Fibroblast of lung (primary cell): ENCODE results near the gene ZSWIM4. TPM values are rescaled to one million over a fixed set of nuclear protein-coding genes. Genes with fewer than 3 reads are reported as not detected.
"Not testable (repeated sequence)": the region's sequence is repeated elsewhere in the genome, so short reads cannot be mapped to it uniquely, and the experiment has no call there.

Source experiments
- DNase-seq, 2 donors: peaks; one replicate each; pipeline versions ENCODE4 v3.0.0 to v3.0.0-alpha.2; 2010; ENCODE audit warnings: low read depth in 2 of 2
- H2AFZ ChIP-seq: 2 replicates; pipeline ENCODE4 v1.5.1; 2012; ENCODE audit warnings: low read length, control low read depth, inconsistent platforms
- H3K27ac ChIP-seq: 2 replicates; pipeline ENCODE4 v1.5.1; 2011; ENCODE audit warnings: low read length, control low read depth; ENCODE audit not compliant: insufficient read depth
- H3K27me3 ChIP-seq: 2 replicates; pipeline ENCODE4 v1.5.1; 2011; ENCODE audit warnings: mild to moderate bottlenecking, low read length; ENCODE audit not compliant: control insufficient read depth, insufficient read depth
- H3K36me3 ChIP-seq: 2 replicates; pipeline ENCODE4 v1.5.1; 2011; ENCODE audit warnings: low read length; ENCODE audit not compliant: control insufficient read depth, insufficient read depth
- H3K4me1 ChIP-seq: 2 replicates; pipeline ENCODE4 v1.5.1; 2011; ENCODE audit warnings: low read length; ENCODE audit not compliant: control insufficient read depth, insufficient read depth; ENCODE audit errors: extremely low read depth
- H3K4me2 ChIP-seq: 2 replicates; pipeline ENCODE4 v1.5.1; 2011; ENCODE audit warnings: low read length, control low read depth; ENCODE audit not compliant: insufficient read depth; ENCODE audit errors: extremely low read depth
- H3K4me3 ChIP-seq, 4 experiments: fragments of 200-600 bp in 1 of 4; sonication (generic) in 1 of 4; replicated peaks in 1 of 4; 2 replicates each; pipeline ENCODE4 v1.5.1; 2011 to 2016; ENCODE audit warnings: low read length in 4 of 4, low read depth in 3 of 4, mild to moderate bottlenecking in 3 of 4, control low read depth in 2 of 4, inconsistent platforms in 1 of 4, mixed read lengths in 1 of 4; ENCODE audit not compliant: insufficient read depth in 1 of 4; ENCODE audit errors: control extremely low read depth in 1 of 4
- H3K79me2 ChIP-seq: 2 replicates; pipeline ENCODE4 v1.5.1; 2012; ENCODE audit warnings: mild to moderate bottlenecking, low read length, inconsistent platforms; ENCODE audit not compliant: control insufficient read depth, insufficient read depth
- H3K9ac ChIP-seq: 2 replicates; pipeline ENCODE4 v1.5.1; 2011; ENCODE audit warnings: mild to moderate bottlenecking, low read length, control low read depth; ENCODE audit not compliant: insufficient read depth
- H3K9me3 ChIP-seq: 2 replicates; pipeline ENCODE4 v1.5.1; 2012; ENCODE audit warnings: low read depth, low read length; ENCODE audit not compliant: control insufficient read depth, insufficient read depth
- H4K20me1 ChIP-seq: 2 replicates; pipeline ENCODE4 v1.5.1; 2011; ENCODE audit warnings: low read length; ENCODE audit not compliant: control insufficient read depth, insufficient read depth; ENCODE audit errors: extremely low read depth
- CTCF ChIP-seq, 2 donors: IDR thresholded peaks in 1 of 2; conservative IDR thresholded peaks in 1 of 2; 1 replicate in 1 of 2; 2 replicates in 1 of 2; pipeline ENCODE4 v1.5.1; 2011 to 2012; ENCODE audit warnings: low read length in 2 of 2, control low read depth in 1 of 2, inconsistent platforms in 1 of 2, low read depth in 1 of 2, mild to moderate bottlenecking in 1 of 2
- EZH2 ChIP-seq: IDR thresholded peaks from 2 replicates; pipeline ENCODE4 v1.5.1; 2012; ENCODE audit warnings: low read length, control low read depth, mild to moderate bottlenecking; ENCODE audit errors: missing control alignments
- polyA plus RNA-seq, 2 donors: library from polyadenylated mRNA; depleted of rRNA in 1 of 2; stranded (reverse) in 1 of 2; unstranded in 1 of 2; fragments of >200 nt; gene quantifications; 2 replicates each; pipeline ENCODE4 v1.2.1, GENCODE V29; 2011 to 2012; ENCODE audit warnings: missing spikeins in 1 of 2
- total RNA-seq: library from RNA; depleted of rRNA; stranded (reverse); fragments of >200 nt; gene quantifications from 2 replicates; pipeline ENCODE4 v1.2.1, GENCODE V29; 2014

ZSWIM4 gene
- total and polyA plus RNA-seq, 2 donors (not counting 1 experiment from before 2014, with no cell fraction given), result 1.6 to 5.6 TPM

- no peaks in the 10 kb centered on the region for H4K20me1 ChIP-seq
- TF ChIP-seq CTCF (conservative IDR thresholded peaks at IDR 0.05 in 1 of 2, IDR thresholded peaks at IDR 0.05 in 1 of 2; ENCODE audit: low read depth in 1 of 2, low read length in 2 of 2) (peak in 1 of 2 donors; percentile 1), EZH2 (no peak)
- DNase-seq, result peak; percentile 56 to 63
- H2AFZ ChIP-seq, result peak overlapping the region; percentile 0
- no peaks in the 10 kb centered on the region for H3K27me3 ChIP-seq
- peak overlapping the region; percentile 86 for H3K9ac ChIP-seq
- H3K9me3 ChIP-seq, result no peaks in the 10 kb centered on the region
- peaks cover 11% of the 10 kb centered on the region for H3K36me3 ChIP-seq
- H3K4me2 ChIP-seq, result peak overlapping the region; percentile 96
- no peaks in the 10 kb centered on the region for H3K4me1 ChIP-seq
- H3K79me2 ChIP-seq, result peaks cover 21% of the 10 kb centered on the region
- H3K27ac ChIP-seq, result peak overlapping the region; percentile 89
- H3K4me3 ChIP-seq, result peak overlapping the region; percentile 75 to 85 (median 80)
These were observed 46.9 kb upstream of the ZSWIM4 start for GRCh38 chr19:13748169-13748828.

- Histone ChIP-seq H3K4me2 (no peak overlapping the region), H3K79me2 (peaks cover 21% of the 10 kb centered on the region), H3K4me1 (no peaks in the 10 kb centered on the region), H3K27ac (no peak overlapping the region), H3K4me3 (no peak overlapping the region), H3K9ac (no peak overlapping the region), H4K20me1 (no peaks in the 10 kb centered on the region), H3K9me3 (no peaks in the 10 kb centered on the region), H3K27me3 (no peaks in the 10 kb centered on the region), H2AFZ (no peak overlapping the region), H3K36me3 (peaks cover 26% of the 10 kb centered on the region)
- no peak for DNase-seq
- no peak for TF ChIP-seq EZH2
- TF ChIP-seq CTCF (conservative IDR thresholded peaks at IDR 0.05 in 1 of 2, IDR thresholded peaks at IDR 0.05 in 1 of 2; ENCODE audit: low read depth in 1 of 2, low read length in 2 of 2), result no peak
These were observed 43.8 kb upstream of the ZSWIM4 start for GRCh38 chr19:13751436-13751835.

- H3K36me3 ChIP-seq, result peaks cover 34% of the 10 kb centered on the region
- H3K27me3 ChIP-seq, H4K20me1 ChIP-seq, H3K9ac ChIP-seq, H3K4me2 ChIP-seq, H3K27ac ChIP-seq, H3K4me3 ChIP-seq, DNase-seq, H3K4me1 ChIP-seq, H3K9me3 ChIP-seq, H2AFZ ChIP-seq: not testable (repeated sequence)
- peaks cover 17% of the 10 kb centered on the region for H3K79me2 ChIP-seq
These were observed 41.6 kb upstream of the ZSWIM4 start for GRCh38 chr19:13753622-13754021.
